GM10266 (cell line): ENCODE results near the gene AIP.

Experiments used
- DNase-seq: peaks from one replicate; pipeline ENCODE4 v3.0.0; 2012; ENCODE audit errors: extremely low spot score
- CTCF ChIP-seq: IDR thresholded peaks from 2 replicates; pipeline ENCODE4 v1.5.1; 2012; ENCODE audit warnings: mild to moderate bottlenecking, low read depth; ENCODE audit not compliant: control insufficient read depth, insufficient read depth; ENCODE audit errors: missing control alignments

The AIP gene

GRCh38 chr11:67528376-67528775, 45.5 kb downstream of the AIP start:
- DNase-seq = no peak
- no peak for TF ChIP-seq CTCF

- DNase-seq = no peak
These were observed 47.4 kb downstream of the AIP start for GRCh38 chr11:67530282-67530592.

GRCh38 chr11:67532889-67533288, 50.1 kb downstream of the AIP start:
- DNase-seq = no peak
- TF ChIP-seq CTCF = no peak

More at GRCh38 chr11:67530282-67530592, 47.4 kb downstream of the AIP start:
- no peak for TF ChIP-seq CTCF

GRCh38 chr11:67534070-67534679, 51.3 kb downstream of the AIP start:
- DNase-seq = no peak
- TF ChIP-seq CTCF = no peak

- TF ChIP-seq CTCF = no peak
- DNase-seq = no peak
These were observed 52.7 kb downstream of the AIP start for GRCh38 chr11:67535561-67535960.

- no peak for TF ChIP-seq CTCF
- DNase-seq = no peak
These were observed 55.5 kb downstream of the AIP start for GRCh38 chr11:67538306-67538705.

GRCh38 chr11:67538823-67539505, 56.1 kb downstream of the AIP start:
- TF ChIP-seq CTCF = no peak

More at GRCh38 chr11:67538823-67539505, 56.1 kb downstream of the AIP start:
- DNase-seq = no peak
